ENCODE measurements around the gene METTL2B.
"Not testable (repeated sequence)": the region's sequence is repeated elsewhere in the genome, so short reads cannot be mapped to it uniquely, and the experiment has no call there.

DNA sequence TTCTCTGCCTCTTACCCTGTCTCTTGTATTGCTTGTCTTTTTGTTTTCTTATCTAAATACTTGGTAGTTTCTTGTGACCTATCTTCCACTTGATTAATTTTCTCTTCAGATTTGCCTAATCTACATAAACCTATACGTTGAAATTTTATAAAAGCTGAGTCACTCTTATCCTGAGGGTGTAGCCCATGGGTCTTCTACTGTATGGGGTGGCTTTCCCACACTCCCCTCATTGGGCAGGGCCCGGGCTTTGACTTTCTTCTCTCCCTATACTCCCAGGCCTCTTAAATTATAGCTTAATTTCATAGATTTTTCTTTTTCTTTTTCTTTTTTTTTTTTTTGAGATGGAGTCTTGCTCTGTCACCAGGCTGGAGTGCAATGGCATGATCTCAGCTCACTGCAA lies 66.0 kb downstream of the METTL2B start:
- not testable (repeated sequence) for TF ChIP-seq POLR2A (IDR thresholded peaks at IDR 0.05; ENCODE audit: low read depth, low read length); POLR2AphosphoS5 (IDR thresholded peaks at IDR 0.05; ENCODE audit: insufficient read depth, low read depth, low read length); EZH2 (IDR thresholded peaks at IDR 0.05; ENCODE audit: borderline replicate concordance, low read depth, low read length, severe bottlenecking); MYC (IDR thresholded peaks at IDR 0.05; ENCODE audit: low read depth, low read length); GATA2 (IDR thresholded peaks at IDR 0.05; ENCODE audit: insufficient read depth, insufficient read length, low read depth, low read length); JUN (IDR thresholded peaks at IDR 0.05; ENCODE audit: borderline replicate concordance, insufficient read depth, insufficient read length, low read depth); FOS (IDR thresholded peaks at IDR 0.05; ENCODE audit: borderline replicate concordance, insufficient read depth, low read length)
- TF ChIP-seq, protein P1, sequence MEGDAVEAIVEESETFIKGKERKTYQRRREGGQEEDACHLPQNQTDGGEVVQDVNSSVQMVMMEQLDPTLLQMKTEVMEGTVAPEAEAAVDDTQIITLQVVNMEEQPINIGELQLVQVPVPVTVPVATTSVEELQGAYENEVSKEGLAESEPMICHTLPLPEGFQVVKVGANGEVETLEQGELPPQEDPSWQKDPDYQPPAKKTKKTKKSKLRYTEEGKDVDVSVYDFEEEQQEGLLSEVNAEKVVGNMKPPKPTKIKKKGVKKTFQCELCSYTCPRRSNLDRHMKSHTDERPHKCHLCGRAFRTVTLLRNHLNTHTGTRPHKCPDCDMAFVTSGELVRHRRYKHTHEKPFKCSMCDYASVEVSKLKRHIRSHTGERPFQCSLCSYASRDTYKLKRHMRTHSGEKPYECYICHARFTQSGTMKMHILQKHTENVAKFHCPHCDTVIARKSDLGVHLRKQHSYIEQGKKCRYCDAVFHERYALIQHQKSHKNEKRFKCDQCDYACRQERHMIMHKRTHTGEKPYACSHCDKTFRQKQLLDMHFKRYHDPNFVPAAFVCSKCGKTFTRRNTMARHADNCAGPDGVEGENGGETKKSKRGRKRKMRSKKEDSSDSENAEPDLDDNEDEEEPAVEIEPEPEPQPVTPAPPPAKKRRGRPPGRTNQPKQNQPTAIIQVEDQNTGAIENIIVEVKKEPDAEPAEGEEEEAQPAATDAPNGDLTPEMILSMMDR (IDR thresholded peaks at IDR 0.05; ENCODE audit: extremely low read depth in 1 of 2, insufficient read depth in 1 of 2, low read depth in 1 of 2, low read length in 2 of 2), result not testable (repeated sequence)
- TF ChIP-seq, protein P2, sequence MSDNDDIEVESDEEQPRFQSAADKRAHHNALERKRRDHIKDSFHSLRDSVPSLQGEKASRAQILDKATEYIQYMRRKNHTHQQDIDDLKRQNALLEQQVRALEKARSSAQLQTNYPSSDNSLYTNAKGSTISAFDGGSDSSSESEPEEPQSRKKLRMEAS (IDR thresholded peaks at IDR 0.05; ENCODE audit: insufficient read depth, insufficient read length), result not testable (repeated sequence)
